NAMALWA (cell line): Measurements from ENCODE around the gene LHFPL3.
"Not testable (repeated sequence)": the region's sequence is repeated elsewhere in the genome, so short reads cannot be mapped to it uniquely, and the experiment has no call there.

Source experiments
- DNase-seq: peaks from one replicate; pipeline ENCODE4 v3.0.0-alpha.2; 2015; ENCODE audit warnings: low spot score

LHFPL3 gene

DNA sequence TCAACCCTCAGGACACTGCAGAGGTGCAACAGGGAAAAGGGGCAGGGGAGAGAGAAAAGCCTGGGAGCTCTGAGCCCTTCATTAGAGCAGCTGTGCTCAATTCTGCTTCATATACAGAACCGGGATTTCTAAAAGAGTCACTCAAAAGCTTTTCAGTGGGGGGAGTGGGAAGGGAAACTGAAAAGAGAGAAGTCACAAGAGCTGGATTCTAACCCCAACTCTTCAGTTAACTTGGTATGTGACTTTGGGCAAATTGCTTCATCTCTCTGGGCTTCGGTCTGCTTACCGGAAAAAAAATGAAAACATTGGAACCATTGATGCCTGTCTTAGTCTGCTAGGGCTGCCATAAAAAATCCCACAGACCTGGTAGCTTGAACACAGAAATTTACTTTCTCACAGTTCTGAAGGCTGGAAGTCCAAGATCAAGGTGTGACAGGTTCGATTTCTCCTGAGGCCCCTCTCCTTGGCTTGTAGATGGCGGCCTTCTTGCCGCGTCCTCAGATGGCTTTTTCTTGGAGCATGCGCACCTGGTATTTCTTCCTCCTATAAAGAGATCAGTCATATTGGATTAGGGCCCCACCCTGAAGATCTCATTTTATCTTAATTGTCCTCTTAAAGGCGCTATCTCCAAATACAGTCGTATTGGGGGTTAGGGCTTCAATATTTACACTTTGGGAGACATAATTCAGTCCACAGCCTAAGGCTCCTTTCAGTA, 567.3 kb downstream of the LHFPL3 start:
- no peak for DNase-seq

GRCh38 chr7:104898434-104898833, 570.0 kb downstream of the LHFPL3 start:
- DNase-seq = no peak

DNA sequence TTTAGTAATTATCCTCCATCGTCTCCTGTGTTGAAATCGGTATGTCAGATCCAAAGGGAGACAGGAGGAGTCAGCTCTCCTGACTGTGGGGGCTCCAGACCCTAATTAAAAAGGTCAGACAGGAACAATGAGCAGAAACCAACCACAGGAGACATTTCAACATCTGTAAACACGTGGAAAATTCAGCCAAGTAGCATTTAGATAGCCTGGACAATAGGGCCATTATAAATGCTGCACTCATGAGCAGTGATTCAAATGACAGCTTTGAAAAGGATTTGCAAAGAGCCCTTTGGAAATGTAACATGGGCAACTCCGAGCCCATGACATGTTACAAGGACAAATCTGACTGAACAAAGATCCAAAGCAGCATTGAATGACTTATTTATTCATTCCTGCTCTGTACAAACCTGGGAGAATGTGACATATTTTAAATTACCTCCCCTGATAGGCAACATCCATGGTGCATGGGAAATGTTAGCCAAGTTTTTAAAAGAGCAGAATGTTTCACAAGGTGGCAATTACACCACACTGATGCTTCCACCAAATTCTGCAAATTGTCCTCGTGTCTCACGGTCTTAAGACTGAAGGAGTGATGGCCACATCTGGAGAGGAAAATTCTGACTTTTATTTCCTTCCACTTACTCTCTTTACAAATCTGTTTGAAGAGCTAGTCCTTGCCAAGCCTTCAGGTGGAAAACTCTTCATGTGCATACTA, 572.3 kb downstream of the LHFPL3 start:
- no peak for DNase-seq

DNA sequence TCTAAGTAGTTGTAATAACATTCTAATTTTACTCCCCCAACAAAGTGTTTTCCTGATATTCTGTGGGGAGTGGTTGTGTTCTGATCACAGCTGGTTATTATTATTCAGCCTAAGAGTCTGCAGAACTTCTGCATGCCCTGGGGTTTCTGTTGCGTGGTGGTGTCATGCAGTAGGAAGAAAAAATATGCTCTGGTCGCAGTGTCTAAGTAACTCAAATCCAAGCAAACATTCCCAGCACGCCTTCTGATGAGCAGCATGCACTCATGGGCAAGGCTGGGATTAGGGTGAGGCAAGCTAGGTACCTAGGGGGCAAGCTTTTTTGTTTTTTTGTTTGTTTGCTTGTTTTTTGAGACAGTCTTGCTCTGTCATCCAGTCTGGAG, 572.8 kb downstream of the LHFPL3 start:
- DNase-seq = no peak

DNA sequence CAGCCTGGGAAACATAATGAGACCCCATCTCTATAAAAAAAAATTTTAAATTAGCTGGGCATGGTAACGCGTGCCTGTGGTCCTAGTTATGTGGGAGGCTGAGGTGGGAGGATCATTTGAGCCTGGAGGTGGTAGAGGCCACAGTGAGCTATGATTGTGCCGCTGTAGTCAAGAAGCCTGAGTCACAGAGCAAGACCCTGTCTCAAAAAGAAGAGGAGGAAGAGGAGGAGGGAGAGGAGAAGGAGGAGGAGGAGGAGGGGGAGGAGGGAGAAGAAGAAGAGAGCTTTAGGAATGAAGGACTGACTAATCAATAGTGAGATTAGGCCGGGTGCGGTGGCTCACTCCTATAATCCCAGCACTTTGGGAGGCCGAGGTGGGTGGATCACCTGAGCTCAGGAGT, 573.8 kb downstream of the LHFPL3 start:
- no peak for DNase-seq

DNA sequence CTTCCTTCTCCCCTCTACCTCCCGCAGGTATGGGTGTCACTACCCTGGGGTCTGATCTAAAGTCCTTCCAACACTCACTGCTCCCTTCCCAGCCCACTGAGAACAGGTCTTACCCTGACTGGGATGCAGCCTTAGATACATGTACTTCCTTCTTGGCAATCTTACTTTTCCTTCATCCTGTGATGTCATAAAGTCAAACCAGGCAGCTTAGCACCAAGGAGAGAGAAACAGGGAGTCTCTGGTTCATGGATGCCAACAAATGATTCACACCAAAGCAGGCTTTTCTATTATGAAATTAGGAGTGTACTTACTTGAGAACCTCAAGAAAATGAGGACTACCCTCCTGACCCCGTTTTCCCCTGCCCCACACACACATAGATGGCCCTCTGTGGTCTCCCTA, 574.6 kb downstream of the LHFPL3 start:
- no peak for DNase-seq

DNA sequence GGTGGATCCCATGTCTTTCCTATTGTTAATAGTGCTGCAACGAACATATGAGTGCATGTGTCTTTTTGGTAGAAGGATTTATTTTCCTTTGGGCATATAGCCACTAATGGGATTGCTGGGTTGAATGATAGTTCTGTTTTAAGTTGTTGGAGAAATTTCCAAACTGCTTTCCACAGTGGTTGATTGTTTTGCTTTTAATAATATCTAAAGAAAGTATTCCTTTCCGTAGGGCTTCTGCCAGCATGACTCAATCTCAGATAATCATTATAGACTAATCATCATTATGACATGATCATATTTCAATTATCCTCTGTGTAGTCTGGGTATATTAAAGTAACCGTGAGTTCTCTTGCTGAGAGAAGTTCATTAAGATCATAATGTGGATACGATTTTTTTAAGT, 575.4 kb downstream of the LHFPL3 start:
- no peak for DNase-seq

DNA sequence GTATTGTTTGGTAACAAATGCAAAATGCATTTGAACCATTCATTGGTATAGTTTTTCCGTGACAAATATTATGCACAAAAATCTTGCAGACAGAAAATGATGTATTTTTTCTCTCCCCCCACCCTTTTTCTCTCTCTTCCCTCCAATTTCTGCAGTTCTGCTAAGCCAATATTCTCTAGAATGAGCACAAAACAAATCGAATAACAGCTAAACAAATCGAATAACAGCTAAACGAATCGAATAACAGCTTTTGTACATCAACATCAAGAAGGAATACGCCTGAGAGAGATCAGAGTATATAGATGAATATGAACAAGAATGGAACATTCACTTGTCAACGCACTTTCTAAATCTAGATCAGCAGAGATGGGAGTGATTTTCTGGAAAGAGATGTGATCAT, 577.6 kb downstream of the LHFPL3 start:
- no peak for DNase-seq

DNA sequence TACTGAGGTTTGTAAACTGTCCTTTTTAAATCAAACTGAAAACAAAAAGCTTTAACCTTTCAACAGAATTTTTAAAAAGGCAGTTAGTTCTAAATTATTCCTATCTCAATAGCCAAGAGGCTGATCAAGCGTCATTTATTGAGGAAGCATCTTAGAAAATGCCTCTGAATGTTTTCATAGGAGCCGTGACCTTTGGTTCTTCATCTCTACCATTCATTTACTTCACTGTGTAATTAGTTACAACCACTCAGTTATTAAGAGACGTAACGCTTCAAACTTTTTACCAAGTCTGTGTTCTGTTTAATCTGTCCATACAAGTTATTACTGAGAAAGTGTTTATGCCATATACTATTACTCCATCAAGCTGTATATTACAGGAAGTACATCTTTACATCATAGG, 578.2 kb downstream of the LHFPL3 start:
- no peak for DNase-seq

GRCh38 chr7:104908636-104909035, 580.2 kb downstream of the LHFPL3 start:
- DNase-seq = no peak

DNA sequence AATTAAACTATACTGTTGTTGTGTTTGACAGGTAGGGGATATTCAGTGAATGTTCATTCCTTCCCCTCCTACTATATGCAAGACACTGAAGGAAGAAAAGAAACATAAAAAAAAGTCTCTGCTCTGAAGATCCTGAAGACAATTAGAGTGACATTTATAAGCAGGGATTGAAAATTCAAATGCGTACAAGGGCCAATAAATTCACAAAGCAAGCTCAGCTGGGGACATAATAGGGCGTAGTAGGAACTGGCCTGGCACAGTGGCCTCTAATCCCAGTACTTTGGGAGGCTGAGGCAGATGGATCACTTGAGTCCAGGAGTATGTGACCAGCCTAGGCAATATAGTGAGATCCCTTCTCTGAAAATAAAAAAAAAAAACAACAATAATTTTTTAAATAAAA, 580.7 kb downstream of the LHFPL3 start:
- no peak for DNase-seq

DNA sequence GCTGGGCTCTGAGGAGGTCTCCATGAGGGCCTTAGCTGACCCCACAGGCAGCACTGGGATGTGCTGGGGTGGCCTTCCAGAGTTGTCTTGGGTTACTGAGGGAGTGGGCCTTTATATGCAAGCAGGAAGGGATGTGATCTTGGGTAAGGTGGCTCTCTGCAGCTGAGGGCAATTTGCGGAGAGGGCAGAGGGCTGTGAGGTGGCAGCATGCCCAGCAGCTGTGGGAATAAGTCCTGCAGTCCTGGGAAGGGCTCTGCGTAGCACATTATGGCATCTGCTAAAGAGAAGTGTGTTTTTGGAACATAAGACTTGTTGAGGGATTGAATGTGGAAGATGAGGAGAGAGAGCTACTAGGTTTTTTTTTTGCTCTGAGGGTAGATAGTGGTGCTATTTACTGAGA, 586.0 kb downstream of the LHFPL3 start:
- DNase-seq = no peak

GRCh38 chr7:104921596-104921995, 593.2 kb downstream of the LHFPL3 start:
- DNase-seq = no peak

DNA sequence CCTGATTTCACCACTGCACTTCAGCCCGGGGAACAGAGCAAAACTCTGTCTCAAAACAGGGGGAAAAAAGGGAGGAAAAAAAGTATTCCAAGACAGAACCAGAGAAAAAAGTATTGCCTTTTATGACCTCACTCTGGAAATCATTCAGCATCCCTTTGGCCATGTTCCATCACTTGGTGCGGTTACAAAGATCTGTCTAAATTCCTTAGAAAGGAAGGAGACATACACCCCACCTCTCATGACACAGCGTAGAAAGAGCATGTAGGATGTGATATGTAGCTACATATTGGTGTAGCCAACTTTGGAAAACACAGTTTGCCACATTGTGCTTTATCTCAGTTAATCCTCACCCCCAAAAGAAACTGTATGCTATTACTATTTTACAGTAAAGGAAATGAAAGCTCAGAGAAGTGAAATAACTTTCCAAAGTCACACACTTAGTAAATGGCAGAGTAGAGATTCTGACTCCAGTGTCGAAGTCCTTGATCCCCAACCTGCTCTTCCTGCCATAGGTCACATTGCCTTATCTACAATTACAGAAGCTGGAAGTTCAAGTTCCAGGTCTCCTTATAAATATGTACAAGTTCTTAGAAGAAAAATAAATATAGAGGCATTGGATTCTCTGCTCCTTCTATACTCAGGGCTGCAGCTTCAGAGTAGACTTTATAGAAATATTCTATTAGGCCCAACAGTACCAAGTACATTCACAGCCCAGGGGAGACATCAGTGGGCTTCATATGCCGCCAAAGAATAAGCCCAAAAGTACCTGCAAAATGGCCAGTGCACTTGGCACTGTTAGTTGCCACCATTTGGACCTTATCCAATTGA, 594.0 kb downstream of the LHFPL3 start:
- DNase-seq = no peak

- peak; percentile 96 for DNase-seq
These were observed 594.6 kb downstream of the LHFPL3 start for GRCh38 chr7:104923010-104923421.

- not testable (repeated sequence) for DNase-seq
These were observed 597.8 kb downstream of the LHFPL3 start for GRCh38 chr7:104926189-104926588.

- no peak for DNase-seq
These were observed 598.2 kb downstream of the LHFPL3 start for GRCh38 chr7:104926601-104927041.

DNA sequence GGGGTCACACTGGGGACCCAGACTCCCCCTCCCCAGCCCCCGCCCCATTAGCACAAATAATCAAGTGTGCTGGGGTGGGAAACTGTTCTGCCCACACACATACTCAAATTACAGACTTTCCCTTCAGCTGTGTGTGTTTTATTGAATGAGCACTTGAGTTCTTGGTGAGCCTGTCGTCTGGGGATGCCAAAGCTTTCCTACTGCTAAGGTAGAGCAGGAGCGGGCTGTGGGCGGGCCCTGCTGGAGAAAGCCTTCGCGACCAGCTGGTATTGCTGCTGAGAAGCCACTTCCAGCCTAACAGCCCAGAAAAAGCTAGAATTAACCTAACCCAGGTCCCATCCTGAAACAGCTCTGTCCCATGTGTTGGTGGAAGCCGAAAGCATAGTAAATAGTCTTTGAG, 598.7 kb downstream of the LHFPL3 start:
- no peak for DNase-seq

- no peak for DNase-seq
These were observed 600.5 kb downstream of the LHFPL3 start for GRCh38 chr7:104928721-104929400.

GRCh38 chr7:104929921-104930320, 601.5 kb downstream of the LHFPL3 start:
- DNase-seq = no peak

GRCh38 chr7:104931181-104931781, 602.9 kb downstream of the LHFPL3 start:
- DNase-seq = no peak

DNA sequence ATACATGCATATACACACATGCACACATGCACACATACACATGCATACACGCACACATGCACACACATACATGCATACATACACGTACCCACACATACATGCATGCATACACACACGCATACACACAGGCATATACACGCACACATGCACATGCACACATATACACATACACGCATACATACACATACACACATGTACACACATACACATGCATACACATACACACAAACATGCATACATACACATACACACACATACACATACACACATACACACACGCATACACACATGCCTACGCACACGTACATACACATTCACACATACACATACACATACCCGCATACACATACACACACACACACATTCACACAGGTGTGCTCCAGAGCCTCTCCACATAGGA, 604.6 kb downstream of the LHFPL3 start:
- no peak for DNase-seq
